ENCODE results near the gene DMPK. TPM values are rescaled to one million over a fixed set of nuclear protein-coding genes. Genes with fewer than 3 reads are reported as not detected.

Gene DMPK
- total and polyA plus RNA-seq, 2 experiments from 2014 or later, result 9.8 to 24.0 TPM

GRCh38 chr19:45784096-45784495, 1.8 kb upstream of the DMPK start (continued):
- TF ChIP-seq REST (IDR thresholded peaks at IDR 0.05; ENCODE audit: unreplicated experiment), result no peak
- no peak for TF ChIP-seq STAT1 (IDR thresholded peaks at IDR 0.05; ENCODE audit: unreplicated experiment)
- TF ChIP-seq CREB1 (CRISPR knock-in tag; IDR thresholded peaks at IDR 0.05; ENCODE audit: low read depth), result no peak
- TF ChIP-seq ZNF331 (CRISPR knock-in tag; IDR thresholded peaks at IDR 0.05; ENCODE audit: low read depth), result no peak

- no peak overlapping the region for H3K4me3 Mint-ChIP-seq
- no peak overlapping the region for H2AFZ ChIP-seq
- ATAC-seq (no peak), DNase-seq (ENCODE audit: low spot score) (no peak)
- peaks cover 31% of the 10 kb centered on the region for H3K27me3 Mint-ChIP-seq (ENCODE audit: insufficient read depth, low read depth, poor library complexity)
- 0 out of 2 replicates have a peak overlapping the region, but pooled peaks have one; percentile 20 for H3K4me2 ChIP-seq
- peaks cover 8% of the 10 kb centered on the region for H3K27me3 ChIP-seq (ENCODE audit: insufficient read depth)
- H3K36me3 Mint-ChIP-seq (ENCODE audit: low read depth), result peaks cover 29% of the 10 kb centered on the region
- no peaks in the 10 kb centered on the region for H3K79me2 ChIP-seq (replicated peaks; ENCODE audit: insufficient read depth)
- TF ChIP-seq POLR2AphosphoS5 (IDR thresholded peaks at IDR 0.05; ENCODE audit: low read depth), result no peak
- peak in 1 of 2 experiments; percentile 28; a peak in 1 of 4 replicates for TF ChIP-seq CTCF (conservative IDR thresholded peaks at IDR 0.05; ENCODE audit: low read depth in 2 of 2)
- no peak overlapping the region for H3K4me3 ChIP-seq
- H3K4me1 Mint-ChIP-seq, result peaks cover 35% of the 10 kb centered on the region
- H3F3A ChIP-seq (replicated peaks; ENCODE audit: low read depth), result peaks cover 8% of the 10 kb centered on the region; the same call in 1 of the 2 replicates
- peaks cover 33% of the 10 kb centered on the region for H3K4me1 ChIP-seq (ENCODE audit: insufficient read depth)
- H3K27ac Mint-ChIP-seq, result no peak overlapping the region
- H3K27ac ChIP-seq (ENCODE audit: low read depth), result no peak overlapping the region
- H3K9me3 Mint-ChIP-seq, result no peaks in the 10 kb centered on the region
- H4K20me1 ChIP-seq (replicated peaks; ENCODE audit: insufficient read depth), result peaks cover 12% of the 10 kb centered on the region
- H3K36me3 ChIP-seq (ENCODE audit: insufficient read depth), result no peaks in the 10 kb centered on the region
- H3K9me2 ChIP-seq (ENCODE audit: insufficient read depth), result no peaks in the 10 kb centered on the region
These were observed 813 bp upstream of the DMPK start for GRCh38 chr19:45782820-45783785.

Data from GM23338 (cell line).